NCI-H510A (cell line): Measurements from ENCODE around the gene TXK.
"Not testable (repeated sequence)": the region's sequence is repeated elsewhere in the genome, so short reads cannot be mapped to it uniquely, and the experiment has no call there.

Experiments used
- DNase-seq: peaks from one replicate; lab custom pipeline; 2025; lab: John Stamatoyannopoulos, UW

Gene TXK

GRCh38 chr4:48134081-48134480, at the start of gene TXK:
Gene TXK, minus strand, starts transcription at chr4:48134250. Its CDS starts 80 bp downstream, at chr4:48134170.
- no peak for DNase-seq

GRCh38 chr4:48180234-48180633, 46.2 kb upstream of the TXK start:
- no peak for DNase-seq

GRCh38 chr4:48178931-48179330, 44.9 kb upstream of the TXK start:
- DNase-seq, result peak; percentile 23

- DNase-seq, result no peak
Observed at GRCh38 chr4:48175806-48176205, 41.8 kb upstream of the TXK start.

- no peak for DNase-seq
Observed at GRCh38 chr4:48175328-48175727, 41.3 kb upstream of the TXK start.

GRCh38 chr4:48173056-48173991, 39.3 kb upstream of the TXK start:
- no peak for DNase-seq

- DNase-seq, result no peak
Observed at GRCh38 chr4:48172651-48173050, 38.6 kb upstream of the TXK start.

GRCh38 chr4:48169636-48170035, 35.6 kb upstream of the TXK start:
- no peak for DNase-seq

- no peak for DNase-seq
Observed at GRCh38 chr4:48167538-48168263, 33.7 kb upstream of the TXK start.

- not testable (repeated sequence) for DNase-seq
Observed at GRCh38 chr4:48164561-48164960, 30.5 kb upstream of the TXK start.

- DNase-seq, result no peak
Observed at GRCh38 chr4:48163746-48164145, 29.7 kb upstream of the TXK start.

GRCh38 chr4:48162162-48162561, 28.1 kb upstream of the TXK start:
- DNase-seq, result no peak

GRCh38 chr4:48157271-48157670, 23.2 kb upstream of the TXK start:
- DNase-seq, result no peak

- no peak for DNase-seq
Observed at GRCh38 chr4:48156423-48156822, 22.4 kb upstream of the TXK start.

GRCh38 chr4:48153791-48154550, 19.9 kb upstream of the TXK start:
- no peak for DNase-seq

GRCh38 chr4:48152259-48152658, 18.2 kb upstream of the TXK start:
- DNase-seq, result no peak

GRCh38 chr4:48149827-48150370, 15.8 kb upstream of the TXK start:
- no peak for DNase-seq

GRCh38 chr4:48147621-48148020, 13.6 kb upstream of the TXK start:
- no peak for DNase-seq

- no peak for DNase-seq
Observed at GRCh38 chr4:48141048-48141447, 7.0 kb upstream of the TXK start.

- DNase-seq, result no peak
Observed at GRCh38 chr4:48139691-48140090, 5.6 kb upstream of the TXK start.

GRCh38 chr4:48138936-48139335, 4.9 kb upstream of the TXK start:
- no peak for DNase-seq

- no peak for DNase-seq
Observed at GRCh38 chr4:48138511-48138910, 4.5 kb upstream of the TXK start.
